Measurements from ENCODE around the gene RPL5.

The RPL5 gene

GRCh38 chr1:92887465-92887864 lies 55.6 kb downstream of the RPL5 start:
- DNase-seq (ENCODE audit: extremely low spot score) = no peak
- no peak for TF ChIP-seq CTCF (IDR thresholded peaks at IDR 0.05; ENCODE audit: control extremely low read depth, extremely low read depth, low read depth, missing control alignments)
- ChIA-PET CTCF (interaction anchor here (1.3 to 6.2 kb wide), 2 partner anchors 28 to 107 kb away, joined by 5 to 35 read pairs; no protein-coding TSS in a partner anchor), POLR2A (interaction anchor here (0.6 kb wide), 1 partner anchor 171 kb away, joined by 4 read pairs; no protein-coding TSS in a partner anchor)

Measured in GM10248 (cell line).